GM12878 (cell line): ENCODE results near the gene FAM81B.

ENCODE experiments used
- EP300 ChIP-seq, 2 experiments: fragments of 150-350 bp in 1 of 2; IDR thresholded peaks; 2 replicates each; pipeline ENCODE4 v1.6.1; 2011 to 2012; ENCODE audit warnings: low read depth in 2 of 2, low read length in 2 of 2, borderline replicate concordance in 1 of 2, improper control_type of control experiment in 1 of 2, inconsistent platforms in 1 of 2; ENCODE audit not compliant: control insufficient read depth in 1 of 2
- MEF2B ChIP-seq: fragments of 450-650 bp; IDR thresholded peaks from 2 replicates; pipeline ENCODE4 v1.6.1; 2018; ENCODE audit warnings: mild to moderate bottlenecking, moderate library complexity; ENCODE audit not compliant: partially characterized antibody, poor library complexity, severe bottlenecking
- MXI1 ChIP-seq: fragments of 150-350 bp; IDR thresholded peaks from 2 replicates; pipeline ENCODE4 v1.6.1; 2011; ENCODE audit warnings: low read depth, mild to moderate bottlenecking, inconsistent platforms, low read length, improper control_type of control experiment
- NR2C2 ChIP-seq: IDR thresholded peaks from 2 replicates; pipeline ENCODE4 v1.6.1; 2011; ENCODE audit warnings: borderline replicate concordance, low read depth; ENCODE audit not compliant: control insufficient read depth, insufficient read length
- POLR2A ChIP-seq: IDR thresholded peaks from 2 replicates; pipeline ENCODE4 v1.6.1; 2011; ENCODE audit warnings: low read depth, mild to moderate bottlenecking, low read length
- RFX5 ChIP-seq: IDR thresholded peaks from 2 replicates; pipeline ENCODE4 v1.6.1; 2011; ENCODE audit warnings: low read depth, low read length, improper control_type of control experiment
- TAF1 ChIP-seq: IDR thresholded peaks from 2 replicates; pipeline ENCODE4 v1.6.1; 2011; ENCODE audit warnings: mild to moderate bottlenecking, low read depth, low read length, borderline replicate concordance
- TF ChIP-seq, protein P1 (sequence below), 3 experiments: IDR thresholded peaks in 2 of 3; conservative IDR thresholded peaks in 1 of 3; 2 replicates each; pipeline ENCODE4 v1.5.1; 2011; ENCODE audit warnings: low read depth in 3 of 3, low read length in 3 of 3, mild to moderate bottlenecking in 3 of 3, control low read depth in 2 of 3, moderate library complexity in 2 of 3, inconsistent platforms in 1 of 3, mixed read lengths in 1 of 3; ENCODE audit not compliant: control insufficient read depth in 2 of 3, insufficient read depth in 1 of 3; ENCODE audit errors: extremely low read depth in 1 of 3
- TF ChIP-seq, protein P2 (sequence below): fragments of 450-650 bp; IDR thresholded peaks from 2 replicates; pipeline ENCODE4 v1.6.1; 2017; ENCODE audit warnings: mild to moderate bottlenecking

DNA sequence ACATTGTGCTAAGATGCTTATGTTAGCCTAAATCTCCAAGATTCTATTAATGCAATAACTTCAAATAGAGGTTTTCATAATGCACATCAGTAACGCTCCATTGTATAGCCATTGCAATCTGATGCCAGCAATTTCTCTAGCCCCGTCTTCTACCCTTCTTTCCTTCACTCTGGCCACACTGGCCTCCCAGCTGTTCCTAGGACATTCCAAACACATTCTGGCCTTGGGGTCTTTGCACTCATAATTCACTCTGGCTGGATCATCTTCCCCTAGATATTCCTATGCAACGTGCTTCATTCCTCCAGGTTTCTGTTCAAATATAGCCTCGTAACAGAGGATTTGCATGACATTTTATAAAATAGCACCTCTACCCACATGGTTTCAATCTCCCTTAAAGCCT, 23.3 kb downstream of the FAM81B start:
- TF ChIP-seq NR2C2 (no peak), RFX5 (no peak), POLR2A (no peak), MEF2B (no peak), EP300 (IDR thresholded peaks at IDR 0.05; ENCODE audit: borderline replicate concordance in 1 of 2, control insufficient read depth in 1 of 2, low read depth in 2 of 2, low read length in 2 of 2) (no peak), TAF1 (no peak), MXI1 (no peak)
- TF ChIP-seq, protein P1, sequence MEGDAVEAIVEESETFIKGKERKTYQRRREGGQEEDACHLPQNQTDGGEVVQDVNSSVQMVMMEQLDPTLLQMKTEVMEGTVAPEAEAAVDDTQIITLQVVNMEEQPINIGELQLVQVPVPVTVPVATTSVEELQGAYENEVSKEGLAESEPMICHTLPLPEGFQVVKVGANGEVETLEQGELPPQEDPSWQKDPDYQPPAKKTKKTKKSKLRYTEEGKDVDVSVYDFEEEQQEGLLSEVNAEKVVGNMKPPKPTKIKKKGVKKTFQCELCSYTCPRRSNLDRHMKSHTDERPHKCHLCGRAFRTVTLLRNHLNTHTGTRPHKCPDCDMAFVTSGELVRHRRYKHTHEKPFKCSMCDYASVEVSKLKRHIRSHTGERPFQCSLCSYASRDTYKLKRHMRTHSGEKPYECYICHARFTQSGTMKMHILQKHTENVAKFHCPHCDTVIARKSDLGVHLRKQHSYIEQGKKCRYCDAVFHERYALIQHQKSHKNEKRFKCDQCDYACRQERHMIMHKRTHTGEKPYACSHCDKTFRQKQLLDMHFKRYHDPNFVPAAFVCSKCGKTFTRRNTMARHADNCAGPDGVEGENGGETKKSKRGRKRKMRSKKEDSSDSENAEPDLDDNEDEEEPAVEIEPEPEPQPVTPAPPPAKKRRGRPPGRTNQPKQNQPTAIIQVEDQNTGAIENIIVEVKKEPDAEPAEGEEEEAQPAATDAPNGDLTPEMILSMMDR (IDR thresholded peaks at IDR 0.05 in 2 of 3, conservative IDR thresholded peaks at IDR 0.05 in 1 of 3; ENCODE audit: control insufficient read depth in 2 of 3, extremely low read depth in 1 of 3, insufficient read depth in 1 of 3, low read depth in 3 of 3, low read length in 3 of 3), result no peak
- TF ChIP-seq, protein P2, sequence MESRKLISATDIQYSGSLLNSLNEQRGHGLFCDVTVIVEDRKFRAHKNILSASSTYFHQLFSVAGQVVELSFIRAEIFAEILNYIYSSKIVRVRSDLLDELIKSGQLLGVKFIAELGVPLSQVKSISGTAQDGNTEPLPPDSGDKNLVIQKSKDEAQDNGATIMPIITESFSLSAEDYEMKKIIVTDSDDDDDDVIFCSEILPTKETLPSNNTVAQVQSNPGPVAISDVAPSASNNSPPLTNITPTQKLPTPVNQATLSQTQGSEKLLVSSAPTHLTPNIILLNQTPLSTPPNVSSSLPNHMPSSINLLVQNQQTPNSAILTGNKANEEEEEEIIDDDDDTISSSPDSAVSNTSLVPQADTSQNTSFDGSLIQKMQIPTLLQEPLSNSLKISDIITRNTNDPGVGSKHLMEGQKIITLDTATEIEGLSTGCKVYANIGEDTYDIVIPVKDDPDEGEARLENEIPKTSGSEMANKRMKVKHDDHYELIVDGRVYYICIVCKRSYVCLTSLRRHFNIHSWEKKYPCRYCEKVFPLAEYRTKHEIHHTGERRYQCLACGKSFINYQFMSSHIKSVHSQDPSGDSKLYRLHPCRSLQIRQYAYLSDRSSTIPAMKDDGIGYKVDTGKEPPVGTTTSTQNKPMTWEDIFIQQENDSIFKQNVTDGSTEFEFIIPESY, result no peak
